ENCODE data around the gene NDUFV1. TPM values are rescaled to one million over a fixed set of nuclear protein-coding genes. Genes with fewer than 3 reads are reported as not detected.

Gene NDUFV1
- total RNA-seq, 1 donor from 2014 or later, result 191 TPM

DNA sequence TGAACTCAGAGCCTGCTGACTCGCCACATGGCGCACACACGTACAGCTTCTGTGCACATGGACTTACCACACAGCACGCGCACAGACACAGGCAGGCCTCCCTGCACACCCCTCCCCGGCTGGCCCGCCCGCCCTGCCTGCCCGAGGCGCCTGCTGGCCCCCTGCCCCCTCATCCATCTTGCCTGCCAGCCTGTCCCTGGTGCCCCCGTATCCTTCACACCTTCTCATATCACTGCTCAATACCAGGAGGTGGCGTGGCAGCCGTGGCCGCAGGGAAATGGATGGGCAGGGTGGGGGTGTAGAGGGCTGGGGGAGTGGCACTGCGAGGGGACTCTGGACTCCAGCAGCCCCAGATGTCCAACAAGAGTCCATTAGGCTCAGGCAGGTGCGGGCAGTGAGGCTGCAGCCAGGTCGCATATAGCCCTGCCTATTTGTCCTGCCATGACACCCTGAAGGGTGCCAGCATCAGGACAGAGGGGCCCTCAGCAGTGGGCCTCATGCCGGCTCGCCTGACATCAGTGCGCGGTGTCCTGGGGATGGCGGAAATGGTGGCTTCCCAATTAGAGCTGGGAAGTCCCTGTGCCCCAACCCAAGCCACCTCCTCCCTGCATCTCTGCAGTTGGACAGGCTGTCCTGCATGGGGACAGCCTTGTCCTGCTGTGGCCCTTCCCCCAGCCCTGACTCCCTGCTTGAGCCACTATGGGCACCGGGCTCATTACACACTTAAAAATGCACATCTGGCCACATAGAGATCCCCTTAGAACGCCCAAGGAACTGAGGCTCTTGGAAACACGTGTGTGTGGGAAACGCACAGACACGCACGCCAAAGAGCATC is 34.8 kb downstream of the NDUFV1 start:
- no peaks in the 10 kb centered on the region for H3K9me3 Mint-ChIP-seq (ENCODE audit: unreplicated experiment)
- peaks cover 6% of the 10 kb centered on the region for H3K36me3 Mint-ChIP-seq (ENCODE audit: low read depth, unreplicated experiment)
- H3K4me3 Mint-ChIP-seq (ENCODE audit: unreplicated experiment), result no peak overlapping the region
- no peak overlapping the region for H3K27ac Mint-ChIP-seq (ENCODE audit: unreplicated experiment)
- no peaks in the 10 kb centered on the region for H3K4me1 Mint-ChIP-seq (ENCODE audit: unreplicated experiment)
- TF ChIP-seq, protein P1, sequence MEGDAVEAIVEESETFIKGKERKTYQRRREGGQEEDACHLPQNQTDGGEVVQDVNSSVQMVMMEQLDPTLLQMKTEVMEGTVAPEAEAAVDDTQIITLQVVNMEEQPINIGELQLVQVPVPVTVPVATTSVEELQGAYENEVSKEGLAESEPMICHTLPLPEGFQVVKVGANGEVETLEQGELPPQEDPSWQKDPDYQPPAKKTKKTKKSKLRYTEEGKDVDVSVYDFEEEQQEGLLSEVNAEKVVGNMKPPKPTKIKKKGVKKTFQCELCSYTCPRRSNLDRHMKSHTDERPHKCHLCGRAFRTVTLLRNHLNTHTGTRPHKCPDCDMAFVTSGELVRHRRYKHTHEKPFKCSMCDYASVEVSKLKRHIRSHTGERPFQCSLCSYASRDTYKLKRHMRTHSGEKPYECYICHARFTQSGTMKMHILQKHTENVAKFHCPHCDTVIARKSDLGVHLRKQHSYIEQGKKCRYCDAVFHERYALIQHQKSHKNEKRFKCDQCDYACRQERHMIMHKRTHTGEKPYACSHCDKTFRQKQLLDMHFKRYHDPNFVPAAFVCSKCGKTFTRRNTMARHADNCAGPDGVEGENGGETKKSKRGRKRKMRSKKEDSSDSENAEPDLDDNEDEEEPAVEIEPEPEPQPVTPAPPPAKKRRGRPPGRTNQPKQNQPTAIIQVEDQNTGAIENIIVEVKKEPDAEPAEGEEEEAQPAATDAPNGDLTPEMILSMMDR (IDR thresholded peaks at IDR 0.05; ENCODE audit: unreplicated experiment), result no peak
- H3K27me3 Mint-ChIP-seq (ENCODE audit: unreplicated experiment), result peaks cover 8% of the 10 kb centered on the region
- no peak for DNase-seq (ENCODE audit: low spot score)

DNA sequence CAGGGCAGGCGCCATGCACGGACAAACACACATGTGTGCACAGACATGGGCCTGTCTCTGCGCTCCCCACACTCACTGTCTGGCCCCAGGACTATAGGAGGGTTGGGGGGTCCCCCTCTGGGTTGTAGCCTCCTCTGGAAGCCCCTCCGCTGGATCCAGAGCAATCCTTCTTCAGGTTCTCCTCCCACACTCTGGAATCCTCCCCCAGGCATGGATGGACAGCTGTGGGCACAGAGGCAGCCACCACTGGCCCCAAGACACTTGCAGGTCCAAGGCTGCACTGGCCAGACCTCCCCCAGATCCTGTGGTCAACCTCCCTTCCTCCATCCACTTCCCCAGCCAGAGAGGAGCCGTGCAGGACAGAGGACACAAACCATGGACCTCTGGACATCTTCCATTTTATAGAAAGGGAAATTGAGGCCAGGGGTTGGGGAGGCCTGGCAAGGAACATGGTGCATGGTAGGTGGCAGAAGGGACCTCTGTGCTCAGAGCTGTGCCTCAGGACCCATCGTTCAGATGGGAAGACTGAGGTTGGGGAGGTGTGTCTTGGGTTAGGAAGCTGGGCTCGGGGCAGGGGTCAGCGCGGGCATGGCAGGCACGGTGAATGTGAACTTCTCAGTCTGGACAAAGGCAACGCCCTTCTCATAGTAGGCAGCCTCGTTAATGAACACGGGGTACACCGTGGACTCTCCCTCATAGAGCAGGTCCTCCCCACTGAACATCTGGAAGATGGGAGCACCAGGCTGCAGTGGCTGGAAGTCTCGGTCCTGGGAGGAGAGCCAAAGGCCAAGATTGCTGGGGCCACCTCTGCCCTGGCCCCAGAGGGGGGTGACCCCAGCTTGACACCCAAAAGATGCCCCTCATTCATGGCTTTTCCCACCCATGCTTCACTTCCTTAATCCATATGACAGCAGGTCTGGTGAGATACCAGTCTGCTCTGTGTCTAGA is 35.7 kb downstream of the NDUFV1 start:
- H3K27me3 Mint-ChIP-seq (ENCODE audit: unreplicated experiment), result peaks cover 8% of the 10 kb centered on the region
- H3K4me3 Mint-ChIP-seq (ENCODE audit: unreplicated experiment), result no peak overlapping the region
- TF ChIP-seq, protein P1 (IDR thresholded peaks at IDR 0.05; ENCODE audit: unreplicated experiment), result no peak
- H3K27ac Mint-ChIP-seq (ENCODE audit: unreplicated experiment), result no peak overlapping the region
- H3K36me3 Mint-ChIP-seq (ENCODE audit: low read depth, unreplicated experiment), result peaks cover 6% of the 10 kb centered on the region
- H3K4me1 Mint-ChIP-seq (ENCODE audit: unreplicated experiment), result no peaks in the 10 kb centered on the region
- no peaks in the 10 kb centered on the region for H3K9me3 Mint-ChIP-seq (ENCODE audit: unreplicated experiment)
- no peak for DNase-seq (ENCODE audit: low spot score)

DNA sequence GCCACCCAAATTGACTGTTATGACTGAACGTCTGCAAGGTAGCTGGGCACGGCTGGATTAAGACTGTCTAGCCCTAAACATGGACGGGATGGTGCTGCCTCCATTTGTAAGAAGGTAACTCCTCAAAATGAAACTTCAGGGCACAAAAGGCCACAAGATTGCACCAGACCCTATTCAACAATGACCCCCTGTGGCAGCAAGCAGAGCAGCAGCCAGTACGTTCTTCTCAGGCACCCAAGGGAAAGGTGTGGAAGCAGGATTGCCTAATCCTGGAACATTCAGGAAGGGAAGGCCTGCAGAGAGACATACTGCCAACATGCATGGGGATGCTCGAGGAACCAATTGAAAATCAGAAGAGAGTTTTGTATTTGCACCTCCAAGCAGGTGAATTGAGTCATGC is 37.3 kb downstream of the NDUFV1 start:
- no peak for DNase-seq (ENCODE audit: low spot score)
- no peaks in the 10 kb centered on the region for H3K4me1 Mint-ChIP-seq (ENCODE audit: unreplicated experiment)
- peaks cover 6% of the 10 kb centered on the region for H3K36me3 Mint-ChIP-seq (ENCODE audit: low read depth, unreplicated experiment)
- TF ChIP-seq, protein P1 (IDR thresholded peaks at IDR 0.05; ENCODE audit: unreplicated experiment), result no peak
- peaks cover 7% of the 10 kb centered on the region for H3K27me3 Mint-ChIP-seq (ENCODE audit: unreplicated experiment)
- no peaks in the 10 kb centered on the region for H3K9me3 Mint-ChIP-seq (ENCODE audit: unreplicated experiment)
- H3K27ac Mint-ChIP-seq (ENCODE audit: unreplicated experiment), result no peak overlapping the region
- no peak overlapping the region for H3K4me3 Mint-ChIP-seq (ENCODE audit: unreplicated experiment)

DNA sequence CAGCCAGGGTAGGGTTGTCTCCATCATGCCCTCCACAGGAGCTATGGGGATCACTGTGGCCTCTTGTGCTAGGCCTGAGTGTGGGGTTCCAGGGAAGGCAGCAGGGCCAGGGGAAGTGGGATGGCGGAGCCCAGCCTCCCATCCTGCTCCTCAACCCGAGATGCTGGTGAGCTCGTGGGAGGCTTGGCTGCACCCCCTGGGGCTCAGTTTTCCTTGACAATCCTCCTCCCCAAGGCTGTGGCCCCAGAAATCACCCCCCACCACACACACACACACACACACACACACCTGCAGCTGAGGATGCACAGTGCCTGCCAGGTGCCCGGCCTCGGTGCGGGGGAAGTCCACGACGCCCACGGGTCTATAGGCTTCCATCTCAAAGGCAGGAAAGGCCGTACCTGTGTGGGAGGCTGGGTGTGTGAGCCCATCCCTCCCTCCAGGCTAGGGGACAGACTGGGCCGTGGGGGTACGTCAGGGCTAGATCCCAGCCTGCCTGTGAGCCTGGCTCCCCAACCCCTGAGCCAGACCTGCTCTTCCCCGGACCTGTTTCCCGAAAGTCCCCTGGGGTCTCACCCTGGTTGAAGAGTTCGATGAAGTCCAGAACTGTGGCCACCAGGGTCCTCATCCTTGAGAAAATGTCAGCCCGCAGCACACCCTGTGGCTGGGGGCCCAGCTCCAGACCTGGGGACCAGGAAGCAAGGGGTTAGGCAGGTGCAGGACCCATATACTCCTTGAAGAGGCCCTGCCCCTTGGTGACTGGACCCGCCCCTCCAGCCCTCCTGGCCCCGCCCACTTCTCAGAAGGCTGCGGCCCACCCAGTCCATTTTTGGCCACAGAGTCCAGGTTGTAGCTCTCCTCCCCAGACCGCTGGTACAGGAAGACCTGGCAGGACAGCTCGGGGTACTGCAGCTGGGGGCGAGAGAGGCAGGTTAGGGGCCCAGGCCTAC is 38.0 kb downstream of the NDUFV1 start:
- H3K27me3 Mint-ChIP-seq (ENCODE audit: unreplicated experiment), result peaks cover 7% of the 10 kb centered on the region

More for the DNA sequence above, 38.0 kb downstream of the NDUFV1 start:
- H3K36me3 Mint-ChIP-seq (ENCODE audit: low read depth, unreplicated experiment), result peaks cover 6% of the 10 kb centered on the region
- no peak for DNase-seq (ENCODE audit: low spot score)
- H3K9me3 Mint-ChIP-seq (ENCODE audit: unreplicated experiment), result no peaks in the 10 kb centered on the region
- TF ChIP-seq, protein P1 (IDR thresholded peaks at IDR 0.05; ENCODE audit: unreplicated experiment), result no peak
- no peak overlapping the region for H3K4me3 Mint-ChIP-seq (ENCODE audit: unreplicated experiment)
- H3K27ac Mint-ChIP-seq (ENCODE audit: unreplicated experiment), result no peak overlapping the region
- no peaks in the 10 kb centered on the region for H3K4me1 Mint-ChIP-seq (ENCODE audit: unreplicated experiment)
